ENCODE measurements around the gene PDZD4. TPM values are rescaled to one million over a fixed set of nuclear protein-coding genes. Genes with fewer than 3 reads are reported as not detected.

PDZD4 gene
- total and polyA plus RNA-seq, 2 of the 4 experiments (the other 2 are of a cell fraction) = under 0.01 to 0.38 TPM

DNA sequence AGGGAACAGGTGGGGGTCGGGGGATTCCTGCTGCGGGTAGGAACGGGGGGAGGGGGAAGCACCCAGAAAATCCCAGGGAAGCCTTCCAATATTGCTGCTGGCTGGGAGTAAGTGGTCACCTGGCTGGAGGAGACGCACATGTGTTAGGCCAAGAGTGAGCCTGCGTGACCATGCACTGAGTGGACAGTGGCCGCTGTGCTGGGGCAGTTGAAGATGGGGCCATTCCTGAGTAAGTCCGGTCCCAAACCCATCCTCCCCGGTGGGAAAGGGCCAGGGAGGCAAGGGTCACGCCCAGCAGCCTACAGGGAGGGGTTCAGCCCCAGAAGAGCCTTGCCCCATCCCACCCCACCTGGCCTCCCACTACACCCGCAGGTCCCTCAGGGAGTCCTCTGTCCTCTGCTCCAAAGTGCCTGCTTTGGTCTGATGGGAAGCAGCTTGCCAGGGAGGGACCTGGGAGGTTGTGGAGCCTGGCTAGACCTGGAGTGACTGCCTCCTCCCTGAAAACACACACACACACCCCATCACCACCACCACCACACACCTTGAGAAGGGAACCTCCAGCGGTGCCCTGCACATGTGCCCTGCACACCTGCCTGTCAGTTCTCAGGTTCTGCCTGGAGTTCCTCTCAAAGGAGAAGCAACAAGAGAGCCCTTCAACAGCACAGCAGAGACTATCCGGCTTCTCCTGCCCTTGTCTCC lies 49.5 kb upstream of the PDZD4 start:
- no peak overlapping the region for H2BK15ac ChIP-seq (ENCODE audit: low read depth, low read length)
- H3K9ac ChIP-seq (ENCODE audit: low read depth, low read length) = no peak overlapping the region
- no peak overlapping the region for H4K5ac ChIP-seq (ENCODE audit: low read depth, low read length)
- H3K27me3 ChIP-seq (ENCODE audit: control insufficient read depth, insufficient read depth, low read length) = peaks cover 43% of the 10 kb centered on the region
- H3K79me1 ChIP-seq (ENCODE audit: low read depth in 1 of 2, low read length in 2 of 2) = no peaks in the 10 kb centered on the region
- intact Hi-C loops (cut with micrococcal nuclease) (no loop called here), in situ Hi-C loops (cut with MboI; ENCODE audit: low sequenced_read_pairs) (no loop called here), dilution Hi-C loops (cut with HindIII; ENCODE audit: low sequenced_read_pairs, unreplicated experiment) (no loop called here)
- no peak overlapping the region for H2BK5ac ChIP-seq (ENCODE audit: low read depth, low read length, poor library complexity, severe bottlenecking)
- CTCF ChIA-PET = no interaction called here
- H3K4ac ChIP-seq (ENCODE audit: low read depth, low read length) = no peak overlapping the region
- no peaks in the 10 kb centered on the region for H3K9me3 ChIP-seq (ENCODE audit: control insufficient read depth, insufficient read depth, low read length)
- H4K91ac ChIP-seq (ENCODE audit: insufficient read depth, low read depth, low read length) = no peak overlapping the region
- no peak overlapping the region for H3K18ac ChIP-seq (ENCODE audit: low read depth, low read length)
- no peak overlapping the region for H2AK5ac ChIP-seq (ENCODE audit: low read depth, low read length)
- H3K4me2 ChIP-seq (ENCODE audit: low read depth, low read length) = no peak overlapping the region
- no peak for ATAC-seq (ENCODE audit: low read depth)
- 47% methylated on average over 5 of the region's 12 CpGs; no CpG with 5 or more reads in 1 of the 2 experiments for WGBS, 2 experiments (ENCODE audit: extremely low coverage in 2 of 2, insufficient read length in 1 of 2)
- DNase-seq = no peak
- no peaks in the 10 kb centered on the region for H4K20me1 ChIP-seq (ENCODE audit: insufficient read depth, low read length)
- H3K36me3 ChIP-seq (ENCODE audit: control insufficient read depth, insufficient read depth, low read length) = no peaks in the 10 kb centered on the region
- H3K27ac ChIP-seq (ENCODE audit: insufficient read depth, low read length) = no peak overlapping the region
- H2BK20ac ChIP-seq (ENCODE audit: low read depth, low read length) = no peak overlapping the region
- BruUV-seq (replicated peaks) = no TSS peak
- POLR2A ChIA-PET (ENCODE audit: unreplicated experiment) = no interaction called here
- TF ChIP-seq POLR2A (IDR thresholded peaks at IDR 0.05; ENCODE audit: low read depth, low read length) (no peak), USF2 (IDR thresholded peaks at IDR 0.05; ENCODE audit: low read depth, low read length) (no peak), CTCF (conservative IDR thresholded peaks at IDR 0.05; ENCODE audit: low read depth, low read length) (no peak), MAZ (IDR thresholded peaks at IDR 0.05; ENCODE audit: borderline replicate concordance, low read depth, low read length) (no peak), CHD1 (IDR thresholded peaks at IDR 0.05; ENCODE audit: low read depth, low read length) (no peak), FOS (IDR thresholded peaks at IDR 0.05; ENCODE audit: low read depth, low read length) (no peak), BHLHE40 (IDR thresholded peaks at IDR 0.05; ENCODE audit: low read depth, low read length) (no peak), ELK1 (IDR thresholded peaks at IDR 0.05; ENCODE audit: borderline replicate concordance, low read depth, low read length) (no peak), RCOR1 (IDR thresholded peaks at IDR 0.05; ENCODE audit: insufficient replicate concordance, low read length) (no peak), RAD21 (IDR thresholded peaks at IDR 0.05; ENCODE audit: low read length) (no peak), SMC3 (IDR thresholded peaks at IDR 0.05; ENCODE audit: low read depth, low read length) (no peak), NFE2L2 (IDR thresholded peaks at IDR 0.05; ENCODE audit: low read depth, low read length) (no peak), MAFK (IDR thresholded peaks at IDR 0.05; ENCODE audit: low read depth, low read length) (no peak), RFX5 (IDR thresholded peaks at IDR 0.05; ENCODE audit: low read depth, low read length) (no peak), MXI1 (IDR thresholded peaks at IDR 0.05; ENCODE audit: borderline replicate concordance, low read depth, low read length) (no peak)
- no peak overlapping the region for H3K23ac ChIP-seq (ENCODE audit: low read depth, low read length)
- no peaks in the 10 kb centered on the region for H3K4me1 ChIP-seq (ENCODE audit: control insufficient read depth, insufficient read depth, low read length)
- H3K4me3 ChIP-seq (ENCODE audit: insufficient read depth, low read depth, low read length) = no peak overlapping the region
- no peaks in the 10 kb centered on the region for H3K9me1 ChIP-seq (ENCODE audit: insufficient read depth, low read length)
- no peak overlapping the region for H3K56ac ChIP-seq (ENCODE audit: extremely low read depth, insufficient read depth, low read length)
- H4K8ac ChIP-seq (ENCODE audit: low read depth in 2 of 2, low read length in 2 of 2) = no peak overlapping the region
- no peak overlapping the region for H2AK9ac ChIP-seq (replicated peaks; ENCODE audit: low read depth, low read length, poor library complexity)
- no peak overlapping the region for H2BK120ac ChIP-seq (ENCODE audit: low read depth, low read length)
- H2AFZ ChIP-seq (replicated peaks; ENCODE audit: low read length, poor library complexity) = no peak overlapping the region
- H3K14ac ChIP-seq (replicated peaks; ENCODE audit: low read depth, low read length) = no peak overlapping the region

Data from IMR-90 (cell line).